GM19372 (cell line): ENCODE measurements around the gene DPEP1.

Experiments
- ATAC-seq: cut with Tn5 transposase; IDR thresholded peaks from one replicate; pipeline ENCODE4 v1.9.1; 2021; ENCODE audit warnings: mild to moderate bottlenecking, low read depth, moderate library complexity; ENCODE audit not compliant: unreplicated experiment

Gene DPEP1

DNA sequence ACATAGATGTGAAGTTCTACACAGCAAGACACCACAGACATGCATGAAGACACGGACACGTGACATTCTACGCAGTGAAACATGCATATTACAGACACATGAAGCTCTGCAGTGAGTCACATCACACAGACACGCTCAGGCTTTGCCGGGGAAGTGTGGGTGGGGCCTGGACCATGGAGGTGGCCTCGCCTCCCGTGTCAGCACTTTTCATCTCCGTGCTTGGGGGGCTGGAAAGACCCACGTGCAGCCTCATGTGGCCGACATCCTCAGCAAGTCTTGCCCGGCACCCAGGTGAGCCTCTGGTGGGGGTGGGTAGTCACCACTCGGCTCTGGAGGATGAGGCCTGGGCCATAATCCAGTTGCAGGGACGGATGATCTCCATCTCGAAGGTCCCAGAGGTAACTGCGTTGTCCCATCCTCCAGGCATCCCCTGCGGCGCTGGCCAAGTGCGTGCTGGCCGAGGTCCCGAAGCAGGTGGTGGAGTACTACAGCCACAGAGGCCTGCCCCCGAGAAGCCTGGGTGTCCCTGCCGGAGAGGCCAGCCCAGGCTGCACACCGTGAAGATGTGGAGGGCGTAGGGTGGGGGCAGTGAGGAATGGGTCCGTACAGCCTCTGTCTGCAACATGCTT, 17.3 kb upstream of the DPEP1 start:
- ATAC-seq, result no peak

DNA sequence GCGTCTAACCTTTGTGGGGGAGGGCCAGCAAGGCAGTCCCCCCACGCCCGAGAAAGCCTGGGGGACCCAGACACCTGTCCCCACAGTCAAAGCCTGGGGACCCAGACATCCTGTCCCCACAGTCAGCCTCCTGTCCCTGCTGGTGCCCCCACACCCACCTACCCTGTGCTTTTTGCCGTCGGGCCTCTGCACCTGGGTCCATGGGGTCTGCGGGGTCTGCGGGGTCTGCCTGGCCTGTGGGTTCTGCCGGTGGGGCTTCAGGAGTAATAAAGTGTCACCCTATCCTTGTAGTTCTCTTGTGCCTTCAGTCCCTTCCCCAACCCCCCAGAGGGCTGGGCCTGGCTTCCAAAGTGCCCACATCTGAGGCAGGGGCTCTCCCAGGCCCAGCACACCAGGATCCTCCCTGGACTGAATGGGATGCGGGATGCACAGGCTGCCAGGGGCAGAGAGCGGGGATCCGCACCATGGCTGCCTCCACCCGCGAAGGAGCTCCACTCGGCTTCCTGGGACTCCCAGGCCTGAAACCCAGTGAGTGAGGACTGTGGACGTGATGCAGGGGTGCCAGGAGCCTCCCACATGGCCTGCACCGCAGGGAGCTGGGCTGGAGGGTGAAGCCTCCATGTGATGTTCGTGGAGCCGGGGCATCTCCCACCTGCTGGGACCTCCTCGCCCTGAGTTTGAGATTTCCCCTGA, 16.3 kb upstream of the DPEP1 start:
- no peak for ATAC-seq

DNA sequence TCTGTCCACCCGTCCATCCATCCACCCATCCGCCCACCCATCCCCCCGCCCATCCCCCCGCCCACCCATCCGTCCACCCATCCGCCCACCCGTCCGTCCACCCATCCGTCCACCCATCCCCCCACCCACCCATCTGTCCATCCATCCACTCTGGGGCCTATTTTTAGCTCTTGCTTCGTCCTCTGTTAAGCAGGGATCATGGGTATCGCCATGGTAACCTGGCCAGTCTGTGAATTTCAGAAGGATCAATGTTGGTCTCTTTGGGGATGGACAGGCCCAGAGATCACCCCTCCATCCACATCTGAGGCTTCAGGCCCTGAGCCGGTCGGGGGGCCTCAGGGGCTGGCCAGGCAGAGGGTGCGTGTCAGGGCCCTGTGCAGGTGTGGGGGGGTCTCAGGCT, 15.2 kb upstream of the DPEP1 start:
- ATAC-seq, result no peak

DNA sequence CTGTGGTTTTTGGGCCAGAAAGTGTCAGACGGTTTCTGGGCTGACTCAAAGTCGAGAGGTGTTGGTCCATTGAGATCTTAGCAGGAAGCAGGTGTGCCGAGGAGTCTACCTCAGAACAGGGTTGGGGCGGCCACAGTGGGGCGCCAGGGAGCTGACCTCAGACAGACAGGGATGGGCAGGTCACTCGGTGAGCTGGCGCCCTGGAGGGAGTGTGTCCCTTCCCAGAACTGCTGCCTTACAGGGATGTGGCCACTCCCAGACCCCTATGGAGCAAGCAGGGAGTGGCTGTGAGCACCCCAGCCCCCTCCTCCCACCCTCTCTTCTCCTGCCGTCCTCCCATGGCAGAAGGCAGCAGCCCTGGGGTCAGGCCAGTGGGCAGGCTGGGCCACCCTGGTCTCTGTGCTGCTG, 14.0 kb upstream of the DPEP1 start:
- ATAC-seq, result no peak

DNA sequence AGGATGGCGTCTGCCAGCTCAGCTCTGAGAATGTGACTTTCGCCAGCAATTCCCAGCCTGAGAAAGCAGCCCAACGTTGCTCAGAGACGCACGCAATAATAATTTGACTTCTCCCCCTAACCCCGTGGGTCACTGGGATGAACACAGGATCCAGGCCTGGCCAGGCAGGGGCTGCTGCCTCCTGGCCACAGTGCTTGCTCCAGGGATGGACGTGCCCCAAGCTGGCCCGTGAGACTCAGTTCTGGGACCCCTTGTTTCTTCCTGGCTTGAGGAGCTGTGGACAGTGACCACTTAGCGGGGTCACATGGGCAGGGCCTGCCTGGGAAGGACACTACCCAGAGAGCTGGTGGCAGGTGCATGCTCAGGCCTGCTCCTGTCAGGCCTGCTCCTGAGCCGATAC, 13.5 kb upstream of the DPEP1 start:
- no peak for ATAC-seq

DNA sequence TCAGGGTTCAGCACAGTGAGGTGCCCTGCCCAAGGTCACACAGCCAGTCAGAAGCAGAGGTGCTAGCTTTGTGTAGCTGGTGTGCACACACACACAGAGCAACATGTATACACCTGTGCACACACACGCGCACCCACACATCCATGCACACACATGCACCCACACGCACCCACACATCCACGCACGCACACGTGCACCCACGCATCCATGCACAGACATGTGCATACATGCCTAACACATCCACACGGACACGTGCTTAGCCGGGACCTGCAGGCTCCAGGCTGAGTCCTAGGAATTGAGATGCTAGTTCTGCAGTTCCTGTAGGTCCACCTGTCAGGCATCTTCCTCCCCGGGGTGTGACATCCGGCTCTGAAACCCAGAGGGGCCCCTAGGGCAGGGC, 13.0 kb upstream of the DPEP1 start:
- ATAC-seq, result no peak

DNA sequence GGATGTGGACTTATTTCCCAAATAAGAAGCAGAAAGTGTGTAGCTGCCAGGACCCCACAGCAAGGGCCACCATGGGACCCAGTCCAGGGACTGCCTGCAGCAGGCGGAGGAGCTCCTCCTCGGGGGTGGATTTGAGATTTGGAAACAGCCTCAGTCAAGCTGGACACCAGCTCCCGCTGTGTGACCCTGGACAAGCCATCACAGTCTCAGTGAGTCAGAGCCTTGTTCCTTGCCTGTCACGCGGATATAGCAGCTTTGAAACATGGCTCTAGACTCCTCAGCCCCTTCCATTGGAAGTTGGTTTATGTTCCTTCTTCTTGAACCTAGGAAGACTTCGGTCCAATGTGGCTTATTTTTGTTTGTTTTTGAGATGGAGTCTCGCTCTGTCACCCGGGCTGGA, 12.5 kb upstream of the DPEP1 start:
- no peak for ATAC-seq

DNA sequence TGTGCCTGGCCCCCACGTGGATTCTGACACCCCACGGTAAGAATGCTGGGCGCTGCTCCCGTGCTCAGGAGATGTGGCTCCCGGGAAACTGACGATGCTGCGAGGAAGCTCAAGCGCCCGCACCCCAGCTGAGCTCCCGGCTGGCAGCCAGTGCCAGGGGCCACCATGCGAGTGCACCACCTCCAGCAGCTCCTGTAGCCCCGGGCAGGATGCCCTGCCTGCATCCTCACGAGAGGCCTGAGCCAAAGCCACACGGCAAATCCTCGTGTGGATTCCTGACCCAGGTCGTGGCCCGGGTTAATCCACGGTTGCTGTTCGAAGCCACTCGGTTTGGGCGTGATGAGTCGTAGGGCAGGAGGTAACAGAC, 11.6 kb upstream of the DPEP1 start:
- no peak for ATAC-seq

DNA sequence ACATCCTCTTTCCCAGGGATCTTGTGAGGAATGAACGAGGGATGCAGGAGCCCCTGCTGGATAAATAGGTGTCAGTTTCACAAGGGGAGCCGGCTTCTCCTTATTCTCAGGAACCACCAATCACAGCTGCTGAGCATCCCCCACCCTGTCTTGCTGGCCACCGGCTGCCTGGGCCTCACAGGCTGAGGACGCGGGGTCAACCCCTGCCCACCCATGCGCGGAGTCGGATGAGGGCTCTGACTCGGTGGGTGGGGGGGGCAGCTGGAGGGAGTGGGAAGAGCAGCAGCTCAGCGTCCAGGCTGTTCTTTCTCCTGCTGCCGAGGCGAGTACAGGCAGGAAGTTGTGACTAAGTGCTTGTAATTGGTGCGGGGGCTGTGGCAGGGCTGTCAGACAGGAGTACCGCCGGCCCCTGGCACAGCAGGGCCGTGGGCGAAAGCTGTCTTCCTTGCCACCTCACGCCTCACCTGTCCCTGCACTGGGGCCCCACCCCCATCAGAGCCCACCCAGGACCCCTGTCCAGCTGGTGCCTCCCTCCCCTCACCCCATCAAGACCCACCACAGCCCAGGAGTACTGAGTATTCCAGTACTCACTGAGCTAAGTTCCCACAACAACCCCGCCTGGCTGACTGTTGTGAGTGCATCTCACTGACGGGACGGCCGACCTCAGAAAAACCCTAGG, 11.0 kb upstream of the DPEP1 start:
- no peak for ATAC-seq

DNA sequence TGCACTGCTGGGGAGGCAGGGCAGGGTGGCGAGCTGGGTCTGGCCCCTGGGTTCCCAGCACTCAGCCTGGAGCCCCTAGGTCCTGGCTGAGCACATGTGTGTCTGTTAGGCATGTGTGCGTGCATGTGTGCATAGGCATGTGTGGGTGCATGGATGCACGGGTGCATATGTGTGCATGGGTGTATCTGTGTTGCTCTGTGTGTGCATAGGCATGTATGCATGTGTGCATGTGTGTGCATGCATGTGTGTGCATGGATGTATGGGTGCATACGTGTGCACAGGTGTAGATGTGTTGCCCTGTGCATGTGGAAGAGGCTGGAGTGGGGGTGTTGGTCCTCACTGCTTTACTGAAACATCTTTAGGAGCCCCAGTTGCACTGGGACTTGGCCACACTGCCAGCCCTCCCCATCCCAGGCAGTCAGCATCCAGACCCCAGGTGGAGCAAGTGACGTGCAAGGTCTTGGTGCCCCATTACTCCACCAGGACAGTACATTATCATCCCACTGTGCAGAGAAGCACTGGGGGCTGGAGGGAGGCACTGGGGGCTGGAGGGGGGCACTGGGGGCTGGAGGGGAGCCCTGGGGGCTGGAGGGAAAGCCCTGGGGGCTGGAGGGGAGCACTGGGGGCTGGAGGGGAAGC, 10.4 kb upstream of the DPEP1 start:
- no peak for ATAC-seq

DNA sequence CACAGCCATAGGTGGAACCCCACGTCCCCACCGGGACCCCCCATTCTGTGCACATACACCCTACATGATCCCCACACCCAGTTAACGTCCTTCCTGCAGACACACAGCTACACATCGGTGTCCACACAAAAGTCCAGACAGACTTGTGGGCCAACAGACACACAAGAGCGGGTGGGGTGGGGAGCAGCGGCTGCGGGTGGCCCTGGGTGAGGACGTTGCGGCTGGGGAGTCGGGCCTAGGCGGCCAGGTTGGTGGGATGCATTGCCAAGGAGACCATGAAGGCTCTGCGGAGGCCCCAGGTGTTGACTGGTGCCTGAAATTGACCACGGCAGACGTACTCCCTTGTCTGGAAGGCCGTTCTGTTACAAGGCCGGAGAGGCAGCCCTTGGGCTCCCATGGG, 8.7 kb upstream of the DPEP1 start:
- no peak for ATAC-seq

DNA sequence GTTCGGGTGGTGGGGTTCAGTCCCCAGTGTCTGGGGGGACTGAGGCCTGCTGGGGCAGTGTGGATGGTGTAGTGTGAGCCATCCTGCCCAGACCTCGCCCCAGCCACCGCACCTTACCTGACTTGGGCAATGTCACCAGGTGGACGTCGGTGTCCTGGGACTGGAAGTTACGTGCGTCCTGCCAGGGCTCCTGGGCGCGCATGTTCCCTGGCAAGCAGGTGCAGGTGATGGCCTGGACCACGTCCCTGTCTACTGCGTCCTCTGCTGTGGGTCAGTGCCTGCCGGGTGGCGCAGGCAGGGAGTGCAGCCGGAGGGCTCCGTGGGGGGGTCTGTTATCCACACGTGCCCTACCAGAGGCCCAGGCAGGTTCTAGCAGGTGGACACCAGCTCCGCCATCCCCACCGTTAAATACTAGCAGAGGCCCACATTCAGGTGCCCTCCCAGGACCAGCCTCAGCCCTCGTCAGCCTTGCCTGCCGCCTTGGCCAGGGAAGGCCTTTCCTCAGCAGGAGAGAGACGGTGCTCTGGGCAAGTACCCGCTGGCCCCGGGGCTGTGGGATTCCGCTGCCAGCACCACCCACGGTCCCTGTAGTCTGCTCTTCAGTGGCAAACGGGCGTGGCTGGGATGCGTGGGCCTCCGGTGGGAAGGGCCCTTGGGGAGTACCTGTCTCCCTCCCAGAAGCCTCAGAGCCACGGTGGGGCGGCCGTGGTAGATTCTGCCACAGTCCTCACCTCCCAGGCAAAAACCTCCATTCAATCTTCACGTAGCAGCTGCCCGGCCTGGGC, 8.1 kb upstream of the DPEP1 start:
- ATAC-seq, result no peak

DNA sequence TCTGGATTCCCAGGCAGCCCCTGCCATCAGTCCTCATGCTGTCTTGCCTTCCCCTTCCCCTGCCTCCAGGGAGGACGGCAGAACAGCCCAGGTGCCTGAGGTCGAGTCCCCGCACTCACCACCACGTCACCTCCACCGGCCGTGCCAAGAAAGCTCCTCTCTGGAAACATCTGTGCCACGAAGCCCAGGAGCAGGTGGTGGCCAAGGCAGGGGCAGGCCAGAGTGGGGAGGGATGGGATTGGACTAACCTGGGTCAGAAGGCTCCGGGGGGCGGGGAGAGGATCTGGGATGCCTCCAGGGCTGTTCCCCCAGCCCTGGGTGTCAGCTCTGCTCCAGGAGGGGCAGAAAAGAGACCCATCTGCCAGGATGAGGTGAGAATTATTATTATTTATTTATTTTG, 7.4 kb upstream of the DPEP1 start:
- ATAC-seq, result no peak

DNA sequence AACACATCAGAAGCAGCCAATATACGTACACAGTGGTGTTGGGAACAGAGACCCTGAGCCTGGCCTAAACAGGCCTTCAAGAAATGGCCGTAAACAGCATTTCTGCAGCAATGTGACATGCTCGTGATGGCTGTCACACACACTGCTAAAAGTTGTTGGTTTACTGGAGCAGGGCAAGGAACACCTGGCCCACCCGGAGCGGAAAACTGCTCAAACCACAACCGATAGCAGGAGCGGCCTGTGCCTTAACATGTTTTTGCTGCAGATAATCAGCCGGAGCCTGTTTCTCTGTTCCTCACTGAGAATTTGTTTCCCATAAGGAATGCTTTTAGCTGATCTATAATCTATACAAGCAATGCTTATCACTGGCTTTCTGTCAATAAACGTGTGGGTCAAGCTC, 6.0 kb upstream of the DPEP1 start:
- no peak for ATAC-seq

DNA sequence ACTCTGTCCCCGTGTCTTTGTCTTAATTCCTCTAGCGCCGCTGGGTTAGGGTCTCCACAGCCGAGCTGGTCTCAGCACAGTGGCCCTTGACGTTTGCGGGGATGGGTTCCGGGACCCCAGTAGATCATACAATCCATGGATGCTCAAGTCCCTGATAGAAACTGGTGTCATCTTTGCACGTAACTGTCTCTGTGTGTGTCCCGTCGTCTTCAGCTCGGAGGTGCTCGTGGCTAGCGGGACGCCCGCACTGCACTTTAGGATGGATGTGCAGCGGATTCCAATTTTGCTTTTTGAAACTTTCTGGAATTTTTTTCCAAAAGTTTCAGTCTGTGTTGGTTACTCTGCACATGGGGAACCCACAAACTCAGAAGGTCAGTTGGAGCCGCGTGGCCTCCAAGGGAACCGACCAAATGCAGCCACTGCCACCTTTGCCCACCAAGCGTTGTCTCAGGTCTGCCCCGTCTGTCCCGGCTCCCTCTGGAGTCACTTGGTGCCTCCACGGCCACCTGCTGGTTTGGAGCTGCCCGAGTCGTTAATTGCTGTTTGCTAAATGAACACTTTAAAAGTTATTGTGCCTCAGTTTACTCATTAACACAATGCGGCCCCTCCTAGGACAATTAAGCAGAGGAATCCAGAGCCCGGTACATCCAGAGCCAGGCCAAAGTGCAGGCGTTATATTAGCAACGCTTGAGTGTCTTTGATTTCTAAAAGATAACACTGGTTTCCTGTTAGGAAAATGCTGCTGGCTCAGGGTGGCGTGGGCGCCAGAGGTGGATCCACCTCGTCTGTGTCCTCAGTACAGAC, 5.3 kb upstream of the DPEP1 start:
- no peak for ATAC-seq

DNA sequence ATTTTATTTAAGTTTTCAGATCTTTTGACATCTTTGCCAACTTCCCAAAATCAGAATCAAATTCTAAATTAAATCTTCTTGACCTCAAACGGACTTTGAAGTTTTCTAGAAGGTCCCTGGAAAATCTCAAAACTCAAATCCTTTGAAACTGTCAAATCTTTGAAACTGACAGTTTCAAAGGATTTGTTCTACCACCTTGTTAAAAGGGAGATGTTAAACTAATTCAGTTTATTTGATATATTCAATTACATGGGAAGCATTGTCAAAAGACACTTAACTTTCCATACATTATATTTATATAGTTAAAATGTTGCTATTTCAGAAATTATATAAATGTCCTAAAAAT, 3.4 kb upstream of the DPEP1 start:
- no peak for ATAC-seq

DNA sequence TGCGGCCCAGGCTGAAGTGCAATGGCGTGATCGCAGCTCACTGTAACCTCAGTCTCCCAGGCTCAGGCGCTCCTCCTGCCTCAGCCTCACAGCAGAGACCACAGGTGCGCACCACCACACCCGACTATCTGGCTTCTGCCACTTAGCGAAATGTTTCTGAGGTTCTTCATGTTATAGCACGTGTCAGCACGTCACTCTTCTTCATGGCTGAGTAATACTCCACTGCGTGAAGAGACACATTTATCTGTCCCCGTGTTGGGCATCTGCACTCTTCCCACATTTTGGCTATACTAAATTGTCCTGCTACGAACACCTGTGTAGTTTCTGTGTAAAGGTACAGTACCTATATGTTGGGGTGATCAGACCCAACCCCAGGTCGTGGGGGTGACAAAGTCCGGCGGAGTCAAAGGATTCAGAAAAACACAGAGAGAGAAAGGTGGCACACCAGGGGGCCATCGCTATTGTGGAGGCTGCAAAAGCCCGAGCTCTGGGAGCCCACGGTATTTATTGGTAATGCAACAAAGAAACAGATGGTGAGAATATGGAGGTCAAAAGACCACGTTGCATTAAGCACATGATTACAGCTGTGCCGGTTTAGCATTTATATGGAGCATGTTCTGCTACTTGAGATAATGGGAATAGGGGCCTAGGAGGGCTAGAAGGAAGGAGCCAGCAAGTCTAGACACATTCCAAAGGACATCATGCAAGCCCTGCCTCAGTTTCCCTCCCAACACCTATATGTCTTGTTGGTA, 851 bp upstream of the DPEP1 start:
- ATAC-seq, result no peak

DNA sequence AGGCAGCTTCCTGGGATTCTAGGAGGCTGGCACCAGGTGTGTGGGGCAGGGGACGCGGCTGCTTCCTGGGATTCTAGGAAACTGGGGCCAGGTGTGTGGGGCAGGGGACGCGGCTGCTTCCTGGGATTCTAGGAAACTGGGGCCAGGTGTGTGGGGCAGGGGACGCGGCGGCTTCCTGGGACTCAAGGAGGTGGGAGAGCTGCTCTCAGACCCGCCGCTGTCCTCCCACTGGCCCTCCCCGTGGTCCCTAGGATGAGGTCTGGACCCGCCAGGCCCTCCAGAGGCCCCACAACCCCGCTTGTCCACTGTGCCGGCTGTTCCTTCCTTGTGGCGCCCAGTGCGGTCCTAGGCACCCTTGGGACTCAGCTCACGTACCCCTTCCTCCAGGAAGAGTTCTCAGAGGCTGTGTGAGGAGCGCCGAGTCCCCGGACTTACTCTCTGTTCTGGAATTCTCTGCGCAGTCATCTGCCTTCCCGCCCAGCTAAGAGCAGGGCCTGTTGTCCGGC, 565 bp downstream of the DPEP1 start:
- no peak for ATAC-seq

DNA sequence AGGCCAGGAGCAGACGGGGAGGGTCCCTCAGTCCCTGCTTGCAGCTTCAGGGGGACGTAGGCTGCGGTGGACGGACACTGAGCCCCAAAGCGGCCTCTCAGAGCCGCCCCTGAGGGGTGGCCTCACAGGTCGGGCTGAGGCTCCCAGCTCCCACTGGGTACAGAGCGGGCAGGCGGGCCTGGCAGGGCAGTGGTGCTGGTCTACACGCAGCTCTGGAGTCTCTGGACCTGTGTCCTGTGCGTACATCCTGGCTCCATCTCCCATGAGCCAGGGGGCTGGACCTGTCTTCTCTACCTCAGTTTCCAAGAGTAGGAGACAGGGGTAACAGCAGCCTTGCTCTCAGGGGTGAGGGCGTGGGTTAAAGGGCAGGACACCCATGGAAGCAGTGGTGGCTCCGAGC, 1.7 kb downstream of the DPEP1 start:
- no peak for ATAC-seq
